Ishikawa (cell line): ENCODE results near the gene TMEM120B.
A peak's percentile ranks its signal among the peaks of the same experiment; 100 is the strongest.

Experiments used
- CEBPB ChIP-seq: IDR thresholded peaks from 2 replicates; pipeline ENCODE4 v1.6.1; 2012
- CREB1 ChIP-seq: IDR thresholded peaks from 2 replicates; pipeline ENCODE4 v1.6.1; 2012; ENCODE audit warnings: low read depth
- EGR1 ChIP-seq: IDR thresholded peaks from 2 replicates; pipeline ENCODE4 v1.6.1; 2012
- EP300 ChIP-seq: IDR thresholded peaks from 2 replicates; pipeline ENCODE4 v1.6.1; 2012; ENCODE audit warnings: borderline replicate concordance
- FOXM1 ChIP-seq: IDR thresholded peaks from 2 replicates; pipeline ENCODE4 v1.6.1; 2012; ENCODE audit warnings: low read depth, borderline replicate concordance
- NFIC ChIP-seq: IDR thresholded peaks from 2 replicates; pipeline ENCODE4 v1.6.1; 2012
- RAD21 ChIP-seq: IDR thresholded peaks from 2 replicates; pipeline ENCODE4 v1.6.1; 2012; ENCODE audit warnings: low read depth
- TAF1 ChIP-seq: IDR thresholded peaks from 2 replicates; pipeline ENCODE4 v1.6.1; 2012; ENCODE audit warnings: low read depth, mild to moderate bottlenecking
- TCF12 ChIP-seq: IDR thresholded peaks from 2 replicates; pipeline ENCODE4 v1.6.1; 2012; ENCODE audit warnings: low read depth
- TEAD4 ChIP-seq: IDR thresholded peaks from 2 replicates; pipeline ENCODE4 v1.6.1; 2012
- USF1 ChIP-seq: IDR thresholded peaks from 2 replicates; pipeline ENCODE4 v1.6.1; 2012
- YY1 ChIP-seq: IDR thresholded peaks from 2 replicates; pipeline ENCODE4 v1.6.1; 2012; ENCODE audit warnings: low read depth
- ZBTB7A ChIP-seq: IDR thresholded peaks from 2 replicates; pipeline ENCODE4 v1.6.1; 2012; ENCODE audit warnings: low read depth
- TF ChIP-seq, protein P1 (sequence below): IDR thresholded peaks from 2 replicates; pipeline ENCODE4 v1.6.1; 2012
- TF ChIP-seq, protein P2 (sequence below): IDR thresholded peaks from 2 replicates; pipeline ENCODE4 v1.6.1; 2012; ENCODE audit warnings: low read depth, mild to moderate bottlenecking

The TMEM120B gene

DNA sequence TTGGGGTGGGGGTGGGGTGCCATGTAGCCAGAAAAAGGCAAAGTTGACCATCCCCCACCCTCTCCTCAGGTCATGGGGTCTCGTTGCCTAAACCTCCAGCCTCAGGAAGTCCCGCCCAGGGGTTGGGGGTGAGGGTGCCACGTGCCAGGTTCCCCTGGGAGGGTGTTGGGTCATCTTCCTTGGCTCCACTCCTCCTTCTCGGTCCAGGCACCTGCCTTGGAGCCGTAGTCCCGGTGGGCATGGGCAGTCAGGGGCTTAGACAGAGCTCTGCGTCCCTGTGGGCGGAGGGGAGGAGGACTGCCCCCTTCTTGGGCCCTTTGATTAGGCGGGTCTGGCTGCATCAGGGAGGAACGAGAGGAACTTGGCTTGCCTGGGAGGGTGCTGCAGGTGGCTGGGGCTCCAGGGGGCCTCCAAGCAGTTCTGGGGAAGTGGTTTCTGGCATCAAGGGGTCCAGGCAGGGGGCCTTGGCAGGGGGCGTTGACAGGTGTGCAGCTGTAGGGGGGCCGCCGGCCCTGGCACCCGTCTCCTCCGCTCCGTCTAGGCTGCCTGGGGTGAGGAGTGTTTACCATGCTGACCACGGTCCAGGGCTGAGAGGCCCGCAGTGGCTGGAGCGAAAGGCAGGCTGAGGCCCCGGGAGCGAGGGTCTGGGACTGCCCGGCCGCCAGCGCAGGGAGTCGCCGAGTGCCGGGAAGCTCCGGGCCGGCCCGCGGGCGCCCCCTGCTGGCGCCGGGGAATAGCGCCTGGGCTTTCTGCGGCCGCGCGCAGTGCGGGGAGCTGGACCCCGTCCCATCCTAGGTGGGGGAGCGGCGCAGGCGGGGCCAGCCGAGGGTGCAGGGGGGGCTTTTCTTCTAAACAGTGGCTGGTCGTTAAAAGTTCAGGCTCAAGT lies 99.1 kb downstream of the TMEM120B start:
- TF ChIP-seq CEBPB (no peak), TCF12 (peak; percentile 15; the same call in 1 of the 2 replicates), TAF1 (no peak), CREB1 (no peak), NFIC (no peak), FOXM1 (no peak), EGR1 (no peak), EP300 (peak; percentile 34; the same call in 1 of the 2 replicates), USF1 (no peak), RAD21 (peak; percentile 60; the same call in 1 of the 2 replicates), TEAD4 (no peak), YY1 (no peak), ZBTB7A (peak; percentile 70; the same call in 1 of the 2 replicates)
- TF ChIP-seq, protein P1, sequence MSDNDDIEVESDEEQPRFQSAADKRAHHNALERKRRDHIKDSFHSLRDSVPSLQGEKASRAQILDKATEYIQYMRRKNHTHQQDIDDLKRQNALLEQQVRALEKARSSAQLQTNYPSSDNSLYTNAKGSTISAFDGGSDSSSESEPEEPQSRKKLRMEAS = no peak
- TF ChIP-seq, protein P2, sequence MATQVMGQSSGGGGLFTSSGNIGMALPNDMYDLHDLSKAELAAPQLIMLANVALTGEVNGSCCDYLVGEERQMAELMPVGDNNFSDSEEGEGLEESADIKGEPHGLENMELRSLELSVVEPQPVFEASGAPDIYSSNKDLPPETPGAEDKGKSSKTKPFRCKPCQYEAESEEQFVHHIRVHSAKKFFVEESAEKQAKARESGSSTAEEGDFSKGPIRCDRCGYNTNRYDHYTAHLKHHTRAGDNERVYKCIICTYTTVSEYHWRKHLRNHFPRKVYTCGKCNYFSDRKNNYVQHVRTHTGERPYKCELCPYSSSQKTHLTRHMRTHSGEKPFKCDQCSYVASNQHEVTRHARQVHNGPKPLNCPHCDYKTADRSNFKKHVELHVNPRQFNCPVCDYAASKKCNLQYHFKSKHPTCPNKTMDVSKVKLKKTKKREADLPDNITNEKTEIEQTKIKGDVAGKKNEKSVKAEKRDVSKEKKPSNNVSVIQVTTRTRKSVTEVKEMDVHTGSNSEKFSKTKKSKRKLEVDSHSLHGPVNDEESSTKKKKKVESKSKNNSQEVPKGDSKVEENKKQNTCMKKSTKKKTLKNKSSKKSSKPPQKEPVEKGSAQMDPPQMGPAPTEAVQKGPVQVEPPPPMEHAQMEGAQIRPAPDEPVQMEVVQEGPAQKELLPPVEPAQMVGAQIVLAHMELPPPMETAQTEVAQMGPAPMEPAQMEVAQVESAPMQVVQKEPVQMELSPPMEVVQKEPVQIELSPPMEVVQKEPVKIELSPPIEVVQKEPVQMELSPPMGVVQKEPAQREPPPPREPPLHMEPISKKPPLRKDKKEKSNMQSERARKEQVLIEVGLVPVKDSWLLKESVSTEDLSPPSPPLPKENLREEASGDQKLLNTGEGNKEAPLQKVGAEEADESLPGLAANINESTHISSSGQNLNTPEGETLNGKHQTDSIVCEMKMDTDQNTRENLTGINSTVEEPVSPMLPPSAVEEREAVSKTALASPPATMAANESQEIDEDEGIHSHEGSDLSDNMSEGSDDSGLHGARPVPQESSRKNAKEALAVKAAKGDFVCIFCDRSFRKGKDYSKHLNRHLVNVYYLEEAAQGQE = no peak

DNA sequence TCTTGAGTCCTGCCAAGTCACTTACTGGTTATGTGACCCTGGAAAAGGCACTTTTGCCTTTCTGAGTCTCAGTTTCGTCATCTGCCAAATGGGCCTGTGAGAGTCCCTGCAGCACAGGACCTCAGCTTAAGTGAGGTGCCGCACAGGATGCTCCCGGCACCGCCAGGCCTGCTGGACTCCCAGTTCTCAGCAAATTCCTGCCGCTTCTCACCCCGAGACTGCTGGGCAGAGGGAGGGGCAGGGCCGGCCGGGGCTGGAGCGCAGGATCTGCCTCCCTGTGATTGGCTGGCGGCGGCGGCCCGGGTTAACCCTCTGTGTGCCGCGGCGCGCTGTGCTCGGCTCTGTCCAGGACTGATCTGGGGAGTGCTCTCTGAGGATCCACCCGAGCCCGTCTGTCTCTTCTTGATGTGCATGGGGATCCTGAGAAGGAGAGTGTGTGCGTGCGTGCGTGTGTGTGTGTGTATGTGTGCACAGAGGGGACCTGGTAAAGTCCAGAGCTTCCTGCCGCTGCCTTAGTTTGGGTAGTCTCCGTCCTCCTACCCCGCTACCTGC lies 99.8 kb downstream of the TMEM120B start:
- TF ChIP-seq TEAD4 (peak; percentile 50; the same call in 1 of the 2 replicates), TCF12 (0 out of 2 replicates have a peak, but pooled peaks have one; percentile 1), CREB1 (no peak), FOXM1 (no peak)

GRCh38 chr12:121812921-121813896 lies 100.7 kb downstream of the TMEM120B start:
- TF ChIP-seq TEAD4 = no peak
- TF ChIP-seq, protein P1 = no peak
- TF ChIP-seq CREB1 = no peak
- TF ChIP-seq TAF1 = no peak
- no peak for TF ChIP-seq RAD21
- no peak for TF ChIP-seq FOXM1
- TF ChIP-seq USF1 = no peak
- no peak for TF ChIP-seq EGR1
- TF ChIP-seq ZBTB7A = no peak
- TF ChIP-seq, protein P2 = no peak
- TF ChIP-seq TCF12 = no peak
- no peak for TF ChIP-seq EP300
- TF ChIP-seq CEBPB = no peak
- no peak for TF ChIP-seq NFIC
- no peak for TF ChIP-seq YY1

- TF ChIP-seq YY1 (no peak), RAD21 (no peak), EGR1 (no peak), CREB1 (no peak), ZBTB7A (no peak), TCF12 (no peak)
- TF ChIP-seq, protein P1 = no peak
Observed at GRCh38 chr12:121813951-121814350, 101.4 kb downstream of the TMEM120B start.
